Measurements from ENCODE around the gene RHBDF2. TPM values are rescaled to one million over a fixed set of nuclear protein-coding genes. Genes with fewer than 3 reads are reported as not detected.

RHBDF2 gene
- polyA plus RNA-seq, 3 donors: 14.1 to 20.8 (median 19.8) TPM

- H3K27ac ChIP-seq (ENCODE audit: low read depth, low read length): no peak within 1 kb of the TSS
- WGBS, 3 donors: 0 to 1% (median 1%) methylated on average over 87 to 101 of the region's 101 CpGs
These were observed 48.4 kb downstream of the RHBDF2 start, which contains the start of gene UBE2O for GRCh38 chr17:76452660-76453430. Gene UBE2O, minus strand, starts transcription at chr17:76453152. Its CDS starts 11 bp downstream, at chr17:76453141.

DNA sequence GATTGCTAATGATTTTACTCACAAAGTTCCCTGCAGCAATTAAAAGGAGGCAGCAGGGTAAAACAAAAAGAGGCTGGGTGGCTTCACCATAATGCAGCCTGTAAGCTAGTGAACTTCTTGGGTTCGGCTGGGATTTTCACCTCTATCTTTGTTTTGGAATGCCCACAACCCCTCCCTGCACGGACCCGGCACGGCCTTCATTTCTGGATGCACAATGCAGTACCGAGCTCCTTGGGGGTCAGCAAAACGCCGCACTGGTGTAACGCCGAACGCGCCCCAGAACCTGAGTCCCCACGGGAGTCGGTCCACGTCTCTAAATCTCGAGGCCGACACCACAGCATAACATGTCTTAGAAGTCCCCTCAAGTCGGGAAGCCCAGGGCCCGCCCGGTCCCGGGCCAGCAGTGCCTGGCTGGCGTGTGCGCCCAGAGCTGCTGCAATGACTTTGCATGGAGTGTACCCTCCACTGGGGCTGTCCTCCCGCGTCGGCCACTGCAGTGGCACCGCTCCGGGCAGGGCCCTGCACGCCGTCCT, 49.0 kb downstream of the RHBDF2 start:
- WGBS, 3 donors: 1 to 2% (median 1%) methylated on average over 29 of the region's 29 CpGs
- no peak overlapping the region for H3K27ac ChIP-seq (ENCODE audit: low read depth, low read length)

DNA sequence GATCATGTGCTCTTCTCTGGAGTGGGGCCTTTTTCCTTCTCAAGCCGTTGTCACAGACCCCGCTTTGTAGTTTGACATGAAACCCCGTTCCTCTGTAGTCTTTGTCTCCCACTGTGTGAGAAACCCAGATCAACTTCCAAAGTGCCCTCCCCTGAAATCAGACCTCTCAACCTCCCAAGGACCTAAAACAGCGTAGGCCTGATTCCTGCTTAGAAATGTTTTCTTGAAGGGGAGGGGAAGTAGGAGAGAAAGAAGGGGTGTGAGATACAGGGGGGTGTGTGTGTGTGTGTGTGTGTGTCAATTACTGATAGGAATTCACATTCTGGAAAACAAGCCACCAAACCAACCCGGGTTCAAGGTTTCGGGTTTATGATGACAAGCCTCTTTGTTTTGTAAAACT, 49.7 kb downstream of the RHBDF2 start:
- 56 to 77% (median 71%) methylated on average over 6 of the region's 6 CpGs for WGBS, 3 donors

GRCh38 chr17:76449126-76449525, 52.1 kb downstream of the RHBDF2 start:
- no peak overlapping the region for H3K27ac ChIP-seq (ENCODE audit: low read depth, low read length)
- 96 to 97% (median 96%) methylated on average over 6 of the region's 6 CpGs for WGBS, 3 donors

More for the DNA sequence above, 49.7 kb downstream of the RHBDF2 start:
- no peak overlapping the region for H3K27ac ChIP-seq (ENCODE audit: low read depth, low read length)

DNA sequence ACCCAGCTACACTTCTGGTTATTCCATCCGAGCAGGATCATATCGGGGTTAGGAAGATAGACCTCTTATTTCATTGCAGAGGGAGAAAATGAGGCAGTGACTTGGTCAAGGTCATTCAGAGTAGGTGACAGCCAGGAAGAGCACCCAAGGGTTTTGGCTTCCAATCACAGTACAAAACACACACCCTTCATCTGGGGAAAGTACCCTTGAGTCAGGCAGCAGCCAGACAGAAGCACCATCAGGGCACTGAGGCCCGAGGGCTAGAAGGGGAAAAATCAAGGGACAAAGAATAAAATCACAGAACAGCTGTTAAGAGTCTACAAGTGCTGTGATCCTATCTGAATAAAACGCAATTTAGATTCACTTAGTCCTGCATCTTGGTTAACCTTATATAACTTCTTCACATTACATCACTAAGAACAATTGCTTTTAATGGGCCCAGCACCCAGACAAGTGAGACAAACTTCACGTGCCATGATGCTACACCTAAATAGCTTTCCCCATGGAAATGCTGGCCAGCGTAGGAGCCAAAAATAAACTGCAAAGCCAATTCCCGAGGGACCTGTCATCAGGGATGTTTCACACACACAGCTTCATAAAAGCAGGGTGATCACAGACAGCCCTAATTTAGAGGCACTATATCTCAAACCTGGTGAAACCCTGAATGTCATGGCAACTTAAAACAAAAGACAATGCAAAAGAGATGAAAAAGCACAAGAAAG, 53.1 kb downstream of the RHBDF2 start:
- H3K27ac ChIP-seq (ENCODE audit: low read depth, low read length): no peak overlapping the region
- 72 to 83% (median 80%) methylated on average over 7 of the region's 7 CpGs for WGBS, 3 donors

- H3K27ac ChIP-seq (ENCODE audit: low read depth, low read length): no peak overlapping the region
- 59 to 64% (median 62%) methylated on average over 9 of the region's 9 CpGs for WGBS, 3 donors
These were observed 54.6 kb downstream of the RHBDF2 start for GRCh38 chr17:76446449-76447231.

GRCh38 chr17:76445697-76446448, 55.4 kb downstream of the RHBDF2 start:
- no peak overlapping the region for H3K27ac ChIP-seq (ENCODE audit: low read depth, low read length)

DNA sequence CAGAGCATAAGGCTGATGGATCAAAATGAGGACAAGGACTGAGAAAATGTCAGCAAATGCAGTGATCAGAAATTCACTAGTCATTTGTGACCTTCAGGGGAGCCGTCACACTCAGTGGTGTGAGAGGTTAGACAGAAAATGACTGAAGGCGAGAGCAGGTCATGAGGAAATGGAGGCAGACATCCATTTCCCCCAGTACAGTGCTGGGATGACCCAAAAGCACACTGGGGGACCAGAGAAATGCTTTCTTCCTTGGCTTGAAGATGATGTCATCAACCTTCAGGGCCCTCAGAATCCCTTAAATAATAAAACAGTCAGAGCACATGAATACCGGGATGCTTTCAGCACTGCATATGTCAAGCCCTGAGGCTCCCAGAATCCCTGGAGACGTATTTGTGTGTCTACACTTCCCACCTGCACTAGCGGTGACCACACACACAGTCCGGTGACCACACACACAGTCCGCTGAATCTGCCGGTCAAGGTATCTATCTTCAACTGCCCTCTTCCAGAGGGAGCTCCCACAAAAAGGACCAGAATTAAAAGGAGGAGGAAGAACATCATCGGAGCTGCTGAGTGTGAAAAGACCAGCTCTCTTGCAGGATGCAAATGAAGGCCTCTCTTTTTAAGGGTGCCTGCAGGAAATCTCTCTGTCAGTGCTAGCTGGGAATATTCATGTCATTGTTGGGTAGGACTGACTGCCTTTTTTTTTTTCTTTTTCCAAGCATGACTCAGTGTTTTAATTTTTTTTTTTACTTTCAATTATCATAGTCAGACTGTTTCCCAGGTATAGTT, 56.5 kb downstream of the RHBDF2 start:
- no peak overlapping the region for H3K27ac ChIP-seq (ENCODE audit: low read depth, low read length)
- WGBS, 3 donors: 76 to 80% (median 76%) methylated on average over 9 of the region's 9 CpGs

More at GRCh38 chr17:76445697-76446448, 55.4 kb downstream of the RHBDF2 start:
- 57 to 81% (median 74%) methylated on average over 10 of the region's 10 CpGs for WGBS, 3 donors

- WGBS, 3 donors: 82 to 94% (median 85%) methylated on average over 8 of the region's 8 CpGs
- no peak overlapping the region for H3K27ac ChIP-seq (ENCODE audit: low read depth, low read length)
These were observed 58.6 kb downstream of the RHBDF2 start for GRCh38 chr17:76442341-76443338.

- H3K27ac ChIP-seq (ENCODE audit: low read depth, low read length): no peak overlapping the region
- 75 to 80% (median 76%) methylated on average over 13 of the region's 13 CpGs for WGBS, 3 donors
These were observed 59.4 kb downstream of the RHBDF2 start for GRCh38 chr17:76441686-76442340.

DNA sequence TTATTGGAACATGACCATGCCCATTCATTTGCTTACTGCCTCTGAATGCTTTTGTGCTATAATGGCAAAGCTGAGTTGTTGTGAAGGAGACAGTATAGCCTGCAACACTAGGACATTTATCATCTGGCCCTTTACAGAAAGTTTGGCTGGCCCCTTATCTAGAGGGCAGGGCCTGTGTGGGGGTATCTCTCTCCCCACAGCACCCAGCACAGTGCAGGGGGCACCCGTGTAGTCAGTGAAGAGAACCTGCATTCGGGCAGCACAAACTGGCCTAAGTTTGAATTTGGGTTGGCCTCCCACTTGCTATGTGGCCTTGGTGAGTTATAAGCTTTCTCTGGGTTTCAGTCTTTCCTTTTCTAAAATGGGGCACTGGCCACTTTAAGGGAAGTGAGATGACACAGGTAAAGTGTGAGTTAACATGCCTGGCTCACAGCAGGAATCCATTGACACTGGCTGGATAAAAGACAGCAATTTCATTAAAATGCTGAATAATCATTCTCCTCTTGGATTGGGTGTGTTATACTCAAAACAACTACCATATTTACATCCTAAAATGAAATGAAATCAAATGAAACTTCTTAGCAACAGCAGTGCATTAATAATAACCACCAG, 60.4 kb downstream of the RHBDF2 start:
- no peak overlapping the region for H3K27ac ChIP-seq (ENCODE audit: low read depth, low read length)
- WGBS, 3 donors: 78 to 88% (median 83%) methylated on average over 2 of the region's 2 CpGs

DNA sequence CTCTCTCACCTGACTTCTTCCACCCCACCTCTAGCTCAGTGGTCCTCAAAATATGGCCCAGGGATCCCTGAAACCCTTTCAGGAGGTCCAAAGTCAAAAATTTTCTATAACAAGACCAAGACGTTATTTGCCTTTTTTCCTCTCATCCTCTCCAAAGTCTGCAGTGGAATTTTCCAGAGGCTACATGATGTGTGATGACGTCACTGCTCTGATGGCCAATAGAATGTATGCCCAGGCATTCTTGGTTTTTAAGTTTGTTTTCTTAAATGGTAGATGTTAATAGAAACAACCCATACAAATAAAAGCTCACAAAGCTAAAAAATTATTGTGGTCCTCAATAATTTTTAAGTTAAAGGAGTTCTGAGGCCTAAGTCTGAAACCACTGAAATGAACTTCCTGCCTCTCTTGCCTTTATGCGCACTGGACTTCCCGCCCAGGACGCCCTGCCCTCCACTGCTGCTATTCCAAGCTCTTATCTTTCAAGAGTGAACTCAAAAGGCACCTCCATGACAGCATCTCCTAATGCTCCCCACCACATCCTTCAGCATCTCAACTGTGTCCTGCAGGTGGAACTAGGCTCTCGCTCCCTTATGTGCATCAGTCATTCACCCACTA, 61.8 kb downstream of the RHBDF2 start:
- H3K27ac ChIP-seq (ENCODE audit: low read depth, low read length): no peak overlapping the region

GRCh38 chr17:76438906-76439305, 62.3 kb downstream of the RHBDF2 start:
- H3K27ac ChIP-seq (ENCODE audit: low read depth, low read length): no peak overlapping the region
- WGBS, 3 donors: 59 to 93% (median 83%) methylated on average over 9 of the region's 9 CpGs

More for the DNA sequence above, 61.8 kb downstream of the RHBDF2 start:
- WGBS, 3 donors: 82 to 92% (median 90%) methylated on average over 6 of the region's 6 CpGs

- no peak overlapping the region for H3K27ac ChIP-seq (ENCODE audit: low read depth, low read length)
- WGBS, 3 donors: 68 to 85% (median 83%) methylated on average over 13 of the region's 13 CpGs
These were observed 63.5 kb downstream of the RHBDF2 start for GRCh38 chr17:76437467-76438402.
